Measurements from ENCODE around the gene TMEM43.
"Not testable (repeated sequence)": the region's sequence is repeated elsewhere in the genome, so short reads cannot be mapped to it uniquely, and the experiment has no call there.

Gene TMEM43
- 63.9 to 168 (median 118) reads per million in 18 experiments for total RNA-seq

- peak; percentile 99 to 100 for DNase-seq
These were observed at the start of gene TMEM43, which contains the start of gene CHCHD4 for GRCh38 chr3:14124615-14125192. TSS of gene TMEM43 (plus strand) at chr3:14125052. CDS start at chr3:14125194, 142 bp downstream. TSS of gene CHCHD4 (minus strand) at chr3:14124870. CDS start at chr3:14124676, 194 bp downstream.

GRCh38 chr3:14075233-14075632 is 49.6 kb upstream of the TMEM43 start:
- not testable (repeated sequence) for DNase-seq

GRCh38 chr3:14077310-14077709 is 47.5 kb upstream of the TMEM43 start:
- DNase-seq: no peak

- no peak for DNase-seq
These were observed 42.7 kb upstream of the TMEM43 start for GRCh38 chr3:14082108-14082657.

GRCh38 chr3:14087461-14087860 is 37.4 kb upstream of the TMEM43 start:
- not testable (repeated sequence) for DNase-seq

GRCh38 chr3:14091959-14092358 is 32.9 kb upstream of the TMEM43 start:
- not testable (repeated sequence) for DNase-seq

- no peak for DNase-seq
These were observed 32.4 kb upstream of the TMEM43 start for GRCh38 chr3:14092464-14092863.

- no peak for DNase-seq
These were observed 31.0 kb upstream of the TMEM43 start for GRCh38 chr3:14093831-14094230.

GRCh38 chr3:14096742-14097141 is 28.1 kb upstream of the TMEM43 start:
- no peak for DNase-seq

GRCh38 chr3:14097616-14098391 is 27.0 kb upstream of the TMEM43 start:
- DNase-seq: no peak

GRCh38 chr3:14109821-14110220 is 15.0 kb upstream of the TMEM43 start:
- DNase-seq: not testable (repeated sequence)

- DNase-seq: no peak
These were observed 14.2 kb upstream of the TMEM43 start for GRCh38 chr3:14110699-14111098.

- DNase-seq: no peak
These were observed 10.8 kb upstream of the TMEM43 start for GRCh38 chr3:14113965-14114635.

- no peak for DNase-seq
These were observed 7.1 kb upstream of the TMEM43 start for GRCh38 chr3:14117468-14118399.

GRCh38 chr3:14118400-14119381 is 6.2 kb upstream of the TMEM43 start:
- no peak for DNase-seq

GRCh38 chr3:14119651-14120050 is 5.2 kb upstream of the TMEM43 start:
- no peak for DNase-seq

GRCh38 chr3:14120111-14120920 is 4.5 kb upstream of the TMEM43 start:
- DNase-seq: no peak

- DNase-seq: not testable (repeated sequence)
These were observed 3.9 kb upstream of the TMEM43 start for GRCh38 chr3:14120921-14121448.

- no peak for DNase-seq
These were observed 3.0 kb upstream of the TMEM43 start for GRCh38 chr3:14121859-14122258.

GRCh38 chr3:14122301-14122700 is 2.6 kb upstream of the TMEM43 start:
- DNase-seq: no peak

Measured in inflammatory macrophage (primary cell).